SKM-1 (cell line): ENCODE measurements around the gene PDGFRB.
"Not testable (repeated sequence)": the region's sequence is repeated elsewhere in the genome, so short reads cannot be mapped to it uniquely, and the experiment has no call there.

Experiments
- DNase-seq: peaks from one replicate; lab custom pipeline; 2025; ENCODE audit not compliant: unreplicated experiment; lab: John Stamatoyannopoulos, UW

Gene PDGFRB

DNA sequence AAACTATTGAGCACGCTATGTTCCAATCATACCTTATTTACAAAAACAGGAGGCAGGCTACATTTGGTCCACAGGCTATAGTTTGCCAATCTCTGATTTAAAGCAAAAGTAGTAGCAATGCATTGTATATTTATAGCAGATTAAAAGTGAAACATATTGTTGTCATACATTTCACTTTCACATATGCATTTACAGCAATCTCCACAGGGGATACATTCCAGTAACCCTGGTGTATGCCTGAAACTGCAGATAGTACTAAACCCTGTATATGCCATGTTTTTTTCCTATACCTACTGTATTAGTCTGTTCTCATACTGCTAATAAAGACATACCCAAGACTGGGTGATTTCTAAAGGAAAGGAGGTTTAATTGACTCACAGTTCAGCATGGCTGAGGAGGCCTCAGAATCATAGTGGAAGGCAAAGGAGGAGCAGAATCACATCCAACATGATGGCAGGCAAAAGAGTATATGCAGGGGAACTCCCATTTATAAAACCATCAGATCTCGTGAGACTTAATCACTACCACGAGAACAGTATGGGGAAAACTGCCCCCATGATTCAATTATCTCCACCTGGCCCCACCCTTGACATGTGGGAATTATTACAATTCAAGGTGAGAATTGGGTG is 63.4 kb downstream of the PDGFRB start:
- no peak for DNase-seq

GRCh38 chr5:150085950-150086715 is 69.5 kb downstream of the PDGFRB start, which contains the start of gene CSF1R:
TSS of gene CSF1R (minus strand) at chr5:150086554. CDS start at chr5:150086427, 127 bp downstream.
- peak; percentile 88 for DNase-seq

DNA sequence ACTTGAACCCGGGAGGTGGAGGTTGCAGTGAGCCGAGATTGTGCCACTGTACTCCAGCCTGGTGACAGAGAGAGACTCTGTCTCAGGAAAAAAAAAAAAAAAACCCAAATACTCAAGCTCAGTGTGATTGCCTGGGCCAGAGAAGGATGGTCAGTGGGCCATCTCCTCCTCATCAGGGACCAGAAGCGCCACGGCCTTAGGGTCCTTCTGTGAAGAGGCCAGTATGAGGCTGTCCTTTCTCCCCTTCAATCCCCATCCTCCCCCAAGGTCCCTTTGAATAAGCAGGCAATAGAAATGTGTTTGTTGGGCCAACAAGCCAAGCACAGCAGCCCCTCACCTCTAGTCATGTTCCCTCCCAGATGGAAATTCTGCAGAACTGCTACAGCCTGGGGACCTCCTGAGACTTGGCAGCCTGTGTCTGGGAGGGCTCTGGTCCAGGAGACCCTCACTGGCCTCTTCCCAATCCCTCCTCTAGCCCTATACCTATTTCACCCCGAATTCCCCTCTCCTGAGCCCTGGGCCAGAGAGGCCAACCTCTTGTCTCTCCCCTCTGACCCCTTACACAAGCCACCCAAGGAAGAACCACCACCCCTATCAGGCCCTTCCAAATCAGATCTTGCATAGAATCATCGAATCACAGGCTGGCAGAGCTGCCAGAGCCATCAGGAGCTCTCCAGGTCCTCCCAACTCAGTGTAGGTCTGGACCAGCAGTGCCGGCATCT is 70.3 kb downstream of the PDGFRB start:
- no peak for DNase-seq

DNA sequence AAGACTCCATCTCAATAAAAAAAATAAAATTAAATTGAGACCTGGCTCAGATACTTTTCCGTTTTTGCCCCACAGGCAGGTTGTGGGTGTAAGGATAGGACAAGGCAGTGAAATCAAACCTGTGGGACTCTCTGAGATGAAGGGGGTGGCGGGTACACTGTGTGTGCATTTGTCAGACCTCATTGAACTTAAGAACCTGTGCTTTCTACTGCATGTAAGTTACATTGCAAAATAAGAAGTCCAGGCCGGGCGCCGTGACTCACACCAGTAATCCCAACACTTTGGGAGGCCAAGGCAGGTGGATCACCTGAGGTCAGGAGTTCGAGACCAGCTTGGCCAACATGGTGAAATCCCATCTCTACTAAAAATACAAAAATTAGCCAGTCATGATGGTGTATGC is 70.9 kb downstream of the PDGFRB start:
- not testable (repeated sequence) for DNase-seq

DNA sequence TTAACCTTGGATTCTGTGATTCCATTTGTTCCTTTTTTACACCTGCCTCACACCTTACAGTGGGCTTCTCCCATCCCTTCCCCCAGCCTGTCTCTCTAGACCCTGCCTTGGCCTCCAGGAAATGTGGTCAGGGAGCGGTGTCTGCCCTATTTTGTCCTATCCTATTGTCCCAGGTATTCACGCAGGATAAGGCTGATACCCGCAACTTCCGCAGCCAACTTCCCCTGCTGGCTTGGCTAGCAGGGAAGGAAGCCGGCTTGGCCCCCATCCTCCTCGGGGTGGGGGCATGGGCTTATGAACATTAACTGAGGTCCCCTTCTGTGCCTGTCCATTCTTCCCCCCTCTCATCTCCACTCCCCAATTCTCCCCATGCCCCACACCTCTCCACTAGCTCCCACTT is 72.8 kb downstream of the PDGFRB start:
- DNase-seq = no peak

DNA sequence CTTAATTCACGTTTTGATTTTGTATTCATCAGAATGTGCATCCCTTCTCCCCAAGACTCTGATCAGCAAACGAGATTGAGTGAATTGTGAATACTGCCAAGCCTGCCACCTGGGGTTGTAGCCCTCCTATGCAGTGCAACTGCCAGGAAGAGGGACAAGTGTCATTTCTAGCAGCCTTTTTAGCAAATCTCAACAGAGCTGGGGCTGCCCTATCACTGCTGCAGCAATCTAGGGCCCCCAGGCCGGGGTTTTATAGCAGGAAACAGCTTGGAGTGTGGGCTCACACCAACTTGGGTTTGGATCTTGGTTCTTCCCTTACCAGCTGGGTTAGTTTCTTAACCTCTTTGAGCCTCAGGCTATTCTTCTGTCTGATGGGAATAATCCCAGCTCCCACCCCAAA is 73.3 kb downstream of the PDGFRB start:
- DNase-seq = no peak

- DNase-seq = peak; percentile 61
Observed at GRCh38 chr5:150081541-150082283, 73.9 kb downstream of the PDGFRB start.

GRCh38 chr5:150080696-150081435 is 74.8 kb downstream of the PDGFRB start:
- no peak for DNase-seq

DNA sequence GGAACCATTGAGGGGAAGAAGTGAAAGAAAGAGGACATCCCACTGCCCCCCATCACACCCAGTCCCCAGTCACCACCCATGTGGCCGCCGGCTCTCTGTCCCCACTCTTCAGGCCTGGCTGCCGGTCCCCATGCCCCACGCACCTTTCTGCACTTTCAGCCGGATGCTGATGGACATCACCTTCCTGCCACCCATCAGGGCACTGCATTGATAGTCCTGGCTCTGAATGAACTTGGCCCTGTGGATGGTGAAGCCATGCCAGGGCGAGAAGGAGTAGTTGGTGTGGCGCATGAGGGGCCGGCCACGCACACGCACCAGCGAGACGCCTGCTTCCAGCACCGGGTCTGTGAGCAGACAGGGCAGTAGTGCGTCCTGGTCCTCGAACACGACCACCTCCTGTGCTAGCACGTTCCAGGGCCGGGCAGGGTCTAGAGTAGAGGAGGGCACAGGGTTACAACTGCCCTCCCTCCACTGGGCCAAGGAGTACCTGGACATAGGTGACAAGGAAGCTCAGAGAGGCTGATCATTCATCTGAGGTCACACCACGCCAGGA is 75.7 kb downstream of the PDGFRB start:
- DNase-seq = no peak

DNA sequence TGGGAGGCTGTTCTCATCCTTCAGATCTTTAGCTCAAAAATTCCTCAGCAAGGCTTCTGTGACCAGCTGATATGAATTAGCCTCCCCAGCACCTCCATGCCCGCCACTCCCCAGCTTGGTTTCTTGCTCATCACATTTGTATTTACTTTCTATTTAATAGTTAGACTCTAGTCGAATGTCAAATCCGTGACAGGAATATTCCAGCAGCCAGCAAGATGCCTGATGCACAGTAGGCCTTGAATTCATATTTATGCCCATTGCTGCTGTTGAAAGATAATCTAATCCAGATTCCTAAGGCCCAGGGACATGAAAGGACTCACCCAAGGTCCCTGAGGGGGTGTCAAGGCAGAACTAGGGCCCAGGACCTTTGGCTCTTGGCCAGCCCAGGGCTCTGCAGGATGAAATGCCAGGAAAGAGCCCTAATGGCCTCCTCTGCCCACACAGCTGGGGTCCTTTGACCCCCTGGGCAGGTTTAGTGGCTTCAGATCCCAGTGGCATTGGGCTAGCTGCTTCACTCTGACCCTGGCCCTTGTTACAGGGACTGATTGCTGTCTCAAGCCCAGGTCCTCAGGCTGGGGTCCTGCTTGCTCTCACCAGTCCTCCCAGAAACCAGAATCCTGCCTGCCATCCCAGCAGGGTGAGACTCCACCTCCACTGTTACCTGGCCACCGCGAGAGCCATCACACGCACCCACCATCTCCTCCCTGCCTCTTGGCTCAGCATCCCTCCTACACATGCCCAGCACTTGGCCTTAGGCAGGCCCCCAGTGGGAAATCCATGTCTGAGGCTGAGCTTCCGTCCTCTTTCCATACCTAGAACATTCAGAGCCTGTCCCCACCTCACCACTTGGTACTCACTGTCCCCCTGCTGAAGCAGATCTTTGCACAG is 76.6 kb downstream of the PDGFRB start:
- DNase-seq = no peak

DNA sequence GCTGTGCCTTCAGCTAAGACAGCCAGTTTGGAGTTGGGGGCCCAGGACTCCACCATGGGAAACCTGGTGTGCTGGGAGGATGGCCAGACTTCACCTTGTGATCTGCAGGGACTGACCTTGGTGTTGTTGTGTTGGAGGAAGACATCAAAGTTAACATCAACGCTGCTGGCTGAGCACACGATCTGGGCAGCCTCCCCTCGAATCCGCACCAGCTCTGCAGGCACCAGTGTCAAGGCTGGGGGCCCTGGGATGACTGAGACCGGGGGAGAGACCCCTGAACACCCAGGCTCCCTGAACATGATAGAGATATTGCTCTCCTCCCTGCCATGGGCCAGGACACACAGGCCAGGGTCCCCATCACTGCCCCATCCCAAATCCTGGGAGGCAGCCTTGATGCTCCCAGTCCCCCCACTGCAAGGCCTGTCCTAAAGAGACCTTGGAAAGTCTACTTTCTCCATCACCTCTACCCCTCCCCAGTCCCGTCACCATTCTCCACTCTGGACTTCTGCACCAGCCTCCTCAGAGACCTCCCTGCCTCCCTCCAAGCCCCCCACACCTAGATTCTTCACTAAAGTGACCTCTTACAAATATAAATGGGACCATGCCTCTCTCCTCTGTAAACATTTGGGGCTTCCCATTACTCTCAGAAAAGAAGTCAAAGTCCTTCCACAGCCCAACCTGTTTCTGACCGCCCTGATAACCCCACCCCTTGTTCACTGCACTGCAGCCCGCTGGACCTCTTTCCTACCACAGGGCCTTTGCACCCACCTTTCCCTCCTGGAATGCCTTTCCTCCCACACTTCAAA is 77.4 kb downstream of the PDGFRB start:
- no peak for DNase-seq

DNA sequence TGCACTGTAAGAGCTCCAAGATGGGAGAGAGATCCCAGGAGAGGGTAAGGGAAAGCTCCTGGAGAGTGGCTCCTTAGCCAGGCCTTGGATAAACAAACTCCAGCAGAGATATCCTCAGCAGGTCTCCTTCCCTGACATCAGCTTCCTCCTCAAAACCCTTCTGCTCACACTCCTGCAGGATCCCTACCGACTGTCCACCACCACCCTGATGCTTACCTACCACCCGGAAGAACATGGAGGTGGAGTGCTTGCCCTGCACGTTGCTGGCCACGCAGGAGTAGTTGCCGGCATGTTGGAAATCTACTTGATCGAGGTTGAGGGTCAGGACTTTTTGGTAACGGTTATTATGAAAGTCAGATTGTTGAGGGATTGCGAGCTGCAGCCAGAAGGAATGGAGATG is 78.6 kb downstream of the PDGFRB start:
- DNase-seq = no peak

GRCh38 chr5:150075806-150076205 is 79.8 kb downstream of the PDGFRB start:
- no peak for DNase-seq

- no peak for DNase-seq
Observed at GRCh38 chr5:150075233-150075632, 80.4 kb downstream of the PDGFRB start.

DNA sequence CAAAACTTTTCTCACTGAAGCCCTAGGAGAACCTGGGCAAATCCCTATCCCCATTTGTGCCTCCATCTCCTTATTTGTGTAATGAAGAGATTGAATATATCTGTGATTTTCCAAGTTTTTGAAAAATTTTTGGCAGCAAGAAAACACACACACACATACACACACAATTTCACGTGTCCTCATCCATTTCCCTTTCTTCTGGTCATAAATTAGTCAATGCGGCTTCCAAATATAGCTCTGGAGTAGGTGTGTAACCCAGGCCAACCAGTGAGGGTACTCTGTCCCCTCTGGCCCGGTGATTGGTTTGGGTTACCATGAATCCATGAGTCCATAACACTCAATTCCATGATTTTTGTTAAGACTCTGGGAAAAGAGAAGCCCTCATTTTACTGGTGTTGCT is 82.0 kb downstream of the PDGFRB start:
- DNase-seq = no peak

DNA sequence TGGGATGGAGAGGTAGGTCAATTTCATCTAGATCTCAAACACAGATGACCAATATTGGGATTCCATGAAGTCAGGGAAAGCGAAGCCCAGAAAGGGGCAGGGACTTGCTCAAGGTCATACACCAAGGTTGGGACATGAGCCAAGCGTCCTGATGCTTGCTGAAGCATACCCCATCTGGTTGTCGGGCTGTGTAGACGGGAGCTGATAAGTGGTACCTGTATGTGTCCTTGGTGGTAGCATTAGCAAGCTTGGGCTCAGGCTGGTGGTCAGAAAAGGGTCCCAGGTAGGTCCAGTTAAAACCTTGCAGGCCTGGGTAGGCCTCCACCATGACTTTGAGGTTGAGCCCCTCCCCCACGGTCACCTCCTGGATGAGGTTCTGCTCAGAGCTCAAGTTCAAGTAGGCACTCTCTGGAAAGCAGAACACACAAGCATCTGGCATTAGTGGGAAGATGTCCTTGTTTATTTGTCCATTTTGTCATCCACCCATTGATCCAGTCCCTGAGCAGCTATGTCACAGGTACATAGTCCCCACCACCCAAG is 82.5 kb downstream of the PDGFRB start:
- DNase-seq = no peak

DNA sequence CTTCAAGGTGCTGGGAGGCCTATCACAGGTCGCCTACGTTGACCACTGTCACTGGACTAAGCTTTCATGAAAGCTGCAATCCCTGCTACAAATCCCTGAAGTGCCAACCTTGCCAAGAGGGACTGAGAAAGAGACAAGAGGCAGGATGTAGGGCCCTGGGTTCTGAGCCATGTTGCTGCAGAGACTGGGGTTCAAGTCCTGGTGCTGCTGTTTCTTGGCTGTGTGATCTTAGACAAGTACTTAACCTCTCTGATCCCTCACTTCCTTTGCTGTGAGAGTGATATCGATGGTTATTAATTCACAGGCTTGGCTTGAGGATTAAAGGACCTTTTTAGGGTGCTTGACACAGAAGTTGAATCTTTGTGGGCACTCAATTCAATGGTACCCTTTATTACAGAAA is 84.8 kb downstream of the PDGFRB start:
- no peak for DNase-seq
